ENCODE measurements around the gene PARD6G.

Gene PARD6G

DNA sequence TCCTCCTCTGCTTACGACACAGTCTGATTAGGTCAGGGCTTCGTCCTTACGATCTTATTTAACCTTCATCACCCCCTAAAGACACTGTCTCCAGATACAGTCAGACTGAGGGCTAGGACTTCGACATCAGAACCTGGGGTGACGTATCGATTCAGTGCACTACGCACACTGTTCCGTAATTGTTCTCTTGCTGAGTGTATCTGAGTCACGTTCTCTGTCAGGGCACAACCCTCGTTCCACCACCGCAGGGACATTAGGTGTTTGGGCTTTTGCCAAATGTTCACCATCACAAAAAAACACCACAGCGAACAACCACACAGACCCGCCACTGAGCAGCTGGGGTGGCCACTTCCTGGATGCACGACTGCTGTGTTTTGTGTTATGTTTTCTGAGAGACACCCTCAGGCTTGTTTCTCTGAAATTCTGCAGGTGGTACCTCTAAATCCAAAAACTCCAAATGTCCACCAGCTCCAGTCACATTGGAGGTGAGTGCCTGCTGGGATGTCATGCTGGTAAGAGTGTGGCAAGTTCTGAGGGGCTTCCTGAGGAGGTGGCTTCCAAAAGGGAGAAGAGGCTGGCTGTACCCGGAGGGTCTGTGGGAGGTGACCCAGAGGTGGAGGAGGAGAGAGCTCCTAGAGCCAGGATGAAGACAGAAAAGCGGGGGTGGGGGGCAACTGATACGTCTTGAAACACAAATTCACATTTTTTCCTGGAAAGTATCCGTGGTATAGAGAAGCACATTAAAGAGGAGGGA, 71.7 kb downstream of the PARD6G start:
- no peaks in the 10 kb centered on the region for H3K9me3 ChIP-seq (ENCODE audit: insufficient read depth, low read depth, low read length)
- WGBS: 88% methylated on average over 18 of the region's 18 CpGs
- H3K4me1 ChIP-seq (ENCODE audit: insufficient read depth, low read length): no peaks in the 10 kb centered on the region
- H3K27ac ChIP-seq (ENCODE audit: low read depth, low read length): no peak overlapping the region
- no peak overlapping the region for H3K4me3 ChIP-seq (ENCODE audit: low read length)
- no peaks in the 10 kb centered on the region for H3K36me3 ChIP-seq (ENCODE audit: insufficient read depth, low read length)
- H3K9ac ChIP-seq (ENCODE audit: low read depth, low read length): no peak overlapping the region
- H3K27me3 ChIP-seq (ENCODE audit: insufficient read depth, low read length): no peaks in the 10 kb centered on the region

DNA sequence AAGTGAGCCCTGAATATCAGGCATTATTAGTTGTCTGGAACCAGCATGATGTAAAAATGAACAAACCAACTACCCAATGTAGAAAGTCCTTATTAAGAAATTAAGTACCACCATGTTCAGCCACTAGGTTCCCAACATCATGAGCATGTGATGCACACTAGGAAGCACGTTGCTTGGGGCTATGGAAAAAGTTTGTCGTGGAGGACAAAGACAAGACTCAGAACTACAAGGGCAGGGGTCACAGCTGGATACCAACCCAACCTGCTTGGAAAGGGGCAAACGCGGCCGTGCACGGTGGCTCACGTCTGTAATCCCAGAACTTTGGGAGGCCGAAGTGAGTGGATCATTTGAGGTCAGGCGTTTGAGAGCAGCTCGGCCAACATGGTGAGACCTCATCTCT, 74.3 kb downstream of the PARD6G start:
- 88% methylated on average over 10 of the region's 10 CpGs for WGBS
- Histone ChIP-seq H3K4me1 (ENCODE audit: insufficient read depth, low read length) (no peaks in the 10 kb centered on the region), H3K4me3 (ENCODE audit: low read length) (no peak overlapping the region), H3K27me3 (ENCODE audit: insufficient read depth, low read length) (no peaks in the 10 kb centered on the region), H3K36me3 (ENCODE audit: insufficient read depth, low read length) (no peaks in the 10 kb centered on the region), H3K9me3 (ENCODE audit: insufficient read depth, low read depth, low read length) (no peaks in the 10 kb centered on the region), H3K27ac (ENCODE audit: low read depth, low read length) (no peak overlapping the region), H3K9ac (ENCODE audit: low read depth, low read length) (no peak overlapping the region)

DNA sequence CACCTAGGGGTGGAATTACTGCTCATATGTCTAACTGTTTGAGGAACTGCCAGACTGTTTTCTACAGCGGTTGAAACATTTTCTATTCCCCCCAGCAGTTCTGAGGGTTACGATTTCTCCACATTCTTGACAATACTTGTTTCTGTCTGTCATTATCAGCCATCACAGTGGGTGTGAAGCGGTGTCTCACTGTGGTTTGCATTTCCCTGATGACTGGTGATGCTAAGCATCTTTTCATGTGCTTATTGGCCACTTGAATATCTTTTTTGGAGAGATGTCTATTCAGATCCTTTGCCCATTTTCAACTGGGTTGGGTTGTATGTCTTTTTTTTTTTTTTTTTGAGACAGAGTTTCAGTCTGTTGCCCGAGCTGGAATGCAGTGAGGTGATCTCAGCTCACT, 75.3 kb downstream of the PARD6G start:
- no peak overlapping the region for H3K27ac ChIP-seq (ENCODE audit: low read depth, low read length)
- no peak overlapping the region for H3K4me3 ChIP-seq (ENCODE audit: low read length)
- H3K27me3 ChIP-seq (ENCODE audit: insufficient read depth, low read length): no peaks in the 10 kb centered on the region
- no peaks in the 10 kb centered on the region for H3K9me3 ChIP-seq (ENCODE audit: insufficient read depth, low read depth, low read length)
- H3K9ac ChIP-seq (ENCODE audit: low read depth, low read length): no peak overlapping the region
- H3K4me1 ChIP-seq (ENCODE audit: insufficient read depth, low read length): no peaks in the 10 kb centered on the region
- 89% methylated on average over 4 of the region's 4 CpGs for WGBS
- no peaks in the 10 kb centered on the region for H3K36me3 ChIP-seq (ENCODE audit: insufficient read depth, low read length)

DNA sequence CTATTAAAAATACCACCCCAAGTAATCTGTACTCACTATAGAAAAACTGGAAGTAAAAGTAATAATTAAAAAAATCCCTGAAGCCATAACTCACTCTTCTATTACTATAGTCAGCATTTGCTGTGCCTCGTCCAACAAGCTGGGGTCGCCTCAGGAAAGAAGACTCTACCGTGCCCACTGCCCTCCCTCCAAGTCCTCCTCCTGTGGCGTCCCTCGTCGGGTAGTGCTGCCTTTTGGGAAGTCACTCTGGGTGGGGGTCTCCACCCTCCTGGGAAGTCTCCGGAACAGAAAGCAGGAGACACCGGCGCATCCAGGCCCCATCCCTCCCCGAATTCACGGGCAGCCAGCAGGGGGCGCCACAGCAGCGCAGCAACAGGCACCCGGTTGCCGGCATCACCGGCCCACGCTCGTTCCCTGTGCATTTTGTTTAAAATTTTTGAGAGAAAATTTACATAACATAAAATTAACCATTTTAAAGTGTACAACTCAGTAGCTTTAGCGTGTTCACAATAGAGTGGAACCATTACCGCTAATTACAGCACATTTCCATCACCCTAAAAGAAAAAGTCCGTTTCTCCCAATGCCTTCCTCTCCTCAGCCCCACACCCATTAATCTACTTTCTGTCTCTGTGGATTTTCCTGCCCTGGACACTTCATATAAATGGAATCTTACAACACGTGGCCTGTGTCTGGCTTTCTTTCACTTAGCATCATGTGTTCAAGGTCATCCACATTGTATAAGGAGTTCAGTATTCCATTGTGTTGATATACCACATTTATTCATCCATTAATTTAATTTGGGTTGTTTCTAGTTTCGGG, 76.1 kb downstream of the PARD6G start:
- no peak overlapping the region for H3K4me3 ChIP-seq (ENCODE audit: low read length)
- no peak overlapping the region for H3K9ac ChIP-seq (ENCODE audit: low read depth, low read length)
- H3K27me3 ChIP-seq (ENCODE audit: insufficient read depth, low read length): no peaks in the 10 kb centered on the region
- no peak overlapping the region for H3K27ac ChIP-seq (ENCODE audit: low read depth, low read length)
- 31% methylated on average over 19 of the region's 23 CpGs for WGBS
- no peaks in the 10 kb centered on the region for H3K36me3 ChIP-seq (ENCODE audit: insufficient read depth, low read length)
- no peaks in the 10 kb centered on the region for H3K4me1 ChIP-seq (ENCODE audit: insufficient read depth, low read length)
- H3K9me3 ChIP-seq (ENCODE audit: insufficient read depth, low read depth, low read length): no peaks in the 10 kb centered on the region

DNA sequence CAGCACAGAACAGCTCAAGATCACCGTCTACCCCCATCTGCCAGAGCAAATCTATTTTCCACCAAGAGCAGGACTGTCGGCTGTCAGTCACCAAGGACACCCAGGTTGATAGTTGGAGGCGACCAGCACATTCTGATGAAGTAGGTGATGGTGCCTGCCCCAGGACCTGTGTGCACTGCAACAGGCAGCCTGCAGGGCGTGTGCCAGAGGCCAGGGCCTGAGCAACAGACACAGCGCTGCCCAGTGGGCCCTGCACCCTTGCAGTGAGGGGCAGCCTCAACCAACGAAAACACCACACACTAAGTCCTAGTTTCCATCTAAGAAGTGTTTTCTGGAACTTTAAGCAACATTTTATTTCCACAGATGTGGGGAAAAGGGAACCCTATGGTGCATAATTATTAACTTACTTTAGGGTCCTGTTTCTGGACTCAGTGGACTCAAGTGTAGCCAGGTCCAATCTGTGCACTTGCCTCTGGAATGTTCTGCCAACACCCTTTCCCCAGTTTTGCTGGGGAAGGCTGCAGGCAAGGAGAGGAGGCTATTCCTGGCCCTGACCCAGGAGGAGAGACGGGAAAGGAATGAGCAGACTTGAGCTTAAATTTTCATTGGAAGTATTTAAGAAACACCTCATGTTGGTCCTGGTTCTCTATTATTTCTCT, 76.8 kb downstream of the PARD6G start:
- Histone ChIP-seq H3K9ac (ENCODE audit: low read depth, low read length) (no peak overlapping the region), H3K9me3 (ENCODE audit: insufficient read depth, low read depth, low read length) (no peaks in the 10 kb centered on the region), H3K27me3 (ENCODE audit: insufficient read depth, low read length) (no peaks in the 10 kb centered on the region), H3K36me3 (ENCODE audit: insufficient read depth, low read length) (no peaks in the 10 kb centered on the region), H3K4me3 (ENCODE audit: low read length) (no peak overlapping the region), H3K27ac (ENCODE audit: low read depth, low read length) (no peak overlapping the region), H3K4me1 (ENCODE audit: insufficient read depth, low read length) (no peaks in the 10 kb centered on the region)
- WGBS: 94% methylated on average over 7 of the region's 7 CpGs

DNA sequence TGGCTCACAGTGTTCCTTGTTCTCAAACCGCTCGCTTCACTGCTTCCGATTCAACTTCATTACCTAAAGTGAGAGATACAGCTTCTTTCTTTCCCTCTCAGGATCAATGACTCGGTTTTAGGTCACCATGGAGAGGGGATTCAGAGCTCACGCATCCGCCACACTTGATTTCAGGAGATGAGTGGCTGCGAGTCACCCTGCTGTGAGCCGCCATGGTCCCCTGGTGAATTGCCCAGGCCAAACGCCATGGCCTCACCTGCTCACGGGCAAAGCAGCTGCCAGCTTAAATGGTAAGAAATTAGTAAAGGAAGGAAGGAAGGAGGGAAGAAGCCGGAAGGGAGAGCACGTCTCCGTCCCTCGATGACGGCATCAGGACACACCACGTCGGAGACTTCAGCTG, 77.7 kb downstream of the PARD6G start:
- WGBS: 93% methylated on average over 17 of the region's 17 CpGs
- H3K27me3 ChIP-seq (ENCODE audit: insufficient read depth, low read length): no peaks in the 10 kb centered on the region
- no peaks in the 10 kb centered on the region for H3K36me3 ChIP-seq (ENCODE audit: insufficient read depth, low read length)
- H3K4me1 ChIP-seq (ENCODE audit: insufficient read depth, low read length): no peaks in the 10 kb centered on the region
- H3K9me3 ChIP-seq (ENCODE audit: insufficient read depth, low read depth, low read length): peaks cover 3% of the 10 kb centered on the region; the same call in 1 of the 2 replicates
- H3K27ac ChIP-seq (ENCODE audit: low read depth, low read length): no peak overlapping the region
- H3K9ac ChIP-seq (ENCODE audit: low read depth, low read length): no peak overlapping the region
- H3K4me3 ChIP-seq (ENCODE audit: low read length): no peak overlapping the region

DNA sequence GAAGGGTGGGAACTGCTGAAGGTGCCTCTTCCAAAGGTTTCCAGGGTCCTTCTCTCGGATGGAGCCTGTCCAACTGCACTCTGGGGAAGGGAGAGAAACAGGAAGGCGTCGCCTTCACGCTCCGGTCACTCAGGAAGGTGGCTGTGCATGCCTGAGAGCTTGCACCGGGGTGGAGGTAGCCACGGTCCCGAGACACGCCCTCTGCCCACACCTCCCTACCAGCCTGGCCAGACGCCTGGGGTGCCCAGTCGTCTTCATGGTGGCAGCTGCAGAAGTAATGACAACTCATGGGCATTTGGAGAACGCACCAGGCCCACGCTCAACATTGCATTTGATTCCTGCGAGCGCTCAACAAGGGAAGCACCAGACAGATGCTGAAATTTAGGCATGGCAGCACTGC, 78.3 kb downstream of the PARD6G start:
- Histone ChIP-seq H3K27me3 (ENCODE audit: insufficient read depth, low read length) (no peaks in the 10 kb centered on the region), H3K9ac (ENCODE audit: low read depth, low read length) (no peak overlapping the region), H3K4me1 (ENCODE audit: insufficient read depth, low read length) (no peaks in the 10 kb centered on the region), H3K27ac (ENCODE audit: low read depth, low read length) (no peak overlapping the region), H3K4me3 (ENCODE audit: low read length) (no peak overlapping the region), H3K9me3 (ENCODE audit: insufficient read depth, low read depth, low read length) (peaks cover 8% of the 10 kb centered on the region; the same call in 1 of the 2 replicates), H3K36me3 (ENCODE audit: insufficient read depth, low read length) (no peaks in the 10 kb centered on the region)
- 92% methylated on average over 15 of the region's 15 CpGs for WGBS

DNA sequence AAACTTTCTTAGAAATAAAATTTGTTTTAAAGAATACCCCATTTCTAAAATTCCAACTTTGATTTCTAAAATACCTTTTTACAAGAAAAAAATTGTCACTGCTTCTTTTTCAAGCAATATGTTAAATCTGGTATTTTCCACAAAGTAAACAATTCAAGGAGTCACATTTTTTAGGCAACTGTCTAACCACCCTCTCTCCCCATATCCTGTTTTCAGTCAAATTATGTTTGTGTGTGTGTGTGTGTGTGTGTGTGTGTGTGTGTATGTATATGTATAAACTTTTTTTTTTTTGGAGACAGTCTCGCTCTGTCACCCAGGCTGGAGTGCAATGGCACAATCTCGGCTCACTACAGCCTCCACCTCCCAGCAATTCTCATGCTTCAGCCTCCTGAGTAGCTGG, 79.0 kb downstream of the PARD6G start:
- H3K27me3 ChIP-seq (ENCODE audit: insufficient read depth, low read length): no peaks in the 10 kb centered on the region
- peaks cover 9% of the 10 kb centered on the region; the same call in 1 of the 2 replicates for H3K9me3 ChIP-seq (ENCODE audit: insufficient read depth, low read depth, low read length)
- no peak overlapping the region for H3K4me3 ChIP-seq (ENCODE audit: low read length)
- H3K4me1 ChIP-seq (ENCODE audit: insufficient read depth, low read length): no peaks in the 10 kb centered on the region
- H3K9ac ChIP-seq (ENCODE audit: low read depth, low read length): no peak overlapping the region
- H3K36me3 ChIP-seq (ENCODE audit: insufficient read depth, low read length): no peaks in the 10 kb centered on the region
- WGBS: 99% methylated on average over 2 of the region's 2 CpGs
- no peak overlapping the region for H3K27ac ChIP-seq (ENCODE audit: low read depth, low read length)

DNA sequence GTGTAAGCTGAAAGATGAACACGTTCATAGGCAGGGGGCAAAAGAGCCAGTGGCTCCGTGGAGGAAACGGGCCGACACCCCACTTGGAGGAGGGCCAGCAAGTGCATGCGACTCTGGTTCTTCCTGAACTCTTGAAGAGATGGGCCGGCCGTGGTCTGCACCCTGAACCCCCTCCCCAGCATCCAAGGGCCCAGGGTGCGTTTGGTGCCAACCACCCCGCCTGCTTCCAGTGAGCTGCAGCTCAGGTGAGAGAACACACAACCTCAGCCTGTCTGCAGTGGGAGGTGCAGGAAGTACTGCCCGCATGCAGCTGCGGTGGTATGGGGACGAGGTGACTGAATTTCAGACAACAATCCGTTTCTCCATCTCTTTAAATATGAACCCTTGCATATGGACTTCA, 79.4 kb downstream of the PARD6G start:
- no peaks in the 10 kb centered on the region for H3K27me3 ChIP-seq (ENCODE audit: insufficient read depth, low read length)
- no peaks in the 10 kb centered on the region for H3K36me3 ChIP-seq (ENCODE audit: insufficient read depth, low read length)
- H3K9me3 ChIP-seq (ENCODE audit: insufficient read depth, low read depth, low read length): peaks cover 11% of the 10 kb centered on the region; the same call in 1 of the 2 replicates
- no peaks in the 10 kb centered on the region for H3K4me1 ChIP-seq (ENCODE audit: insufficient read depth, low read length)
- no peak overlapping the region for H3K27ac ChIP-seq (ENCODE audit: low read depth, low read length)
- H3K9ac ChIP-seq (ENCODE audit: low read depth, low read length): no peak overlapping the region
- H3K4me3 ChIP-seq (ENCODE audit: low read length): no peak overlapping the region
- WGBS: 93% methylated on average over 13 of the region's 13 CpGs

DNA sequence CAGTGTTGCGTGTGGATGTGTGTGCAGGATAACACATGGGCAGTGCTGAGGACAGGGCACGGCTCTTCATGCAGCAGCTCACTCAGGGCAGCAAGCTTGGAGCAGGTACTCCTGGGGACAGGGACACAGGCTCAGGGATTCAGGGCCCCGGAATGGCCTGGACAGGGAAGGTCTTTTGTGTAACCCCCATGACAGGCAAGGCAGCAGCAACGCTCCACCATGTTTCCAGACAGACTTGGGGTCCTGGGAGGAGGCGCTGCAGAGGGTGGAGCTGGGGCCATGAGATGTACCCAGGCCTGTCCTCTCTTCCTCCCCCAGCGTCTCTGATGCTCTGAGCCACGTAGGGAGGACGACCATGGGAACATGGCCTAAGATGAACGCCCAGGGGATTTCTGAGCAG, 80.0 kb downstream of the PARD6G start:
- Histone ChIP-seq H3K27ac (ENCODE audit: low read depth, low read length) (no peak overlapping the region), H3K9ac (ENCODE audit: low read depth, low read length) (no peak overlapping the region), H3K4me3 (ENCODE audit: low read length) (no peak overlapping the region), H3K4me1 (ENCODE audit: insufficient read depth, low read length) (no peaks in the 10 kb centered on the region), H3K36me3 (ENCODE audit: insufficient read depth, low read length) (no peaks in the 10 kb centered on the region), H3K27me3 (ENCODE audit: insufficient read depth, low read length) (no peaks in the 10 kb centered on the region), H3K9me3 (ENCODE audit: insufficient read depth, low read depth, low read length) (peaks cover 11% of the 10 kb centered on the region; the same call in 1 of the 2 replicates)
- whole genome bisulfite sequencing: 90% methylated on average over 9 of the region's 9 CpGs

DNA sequence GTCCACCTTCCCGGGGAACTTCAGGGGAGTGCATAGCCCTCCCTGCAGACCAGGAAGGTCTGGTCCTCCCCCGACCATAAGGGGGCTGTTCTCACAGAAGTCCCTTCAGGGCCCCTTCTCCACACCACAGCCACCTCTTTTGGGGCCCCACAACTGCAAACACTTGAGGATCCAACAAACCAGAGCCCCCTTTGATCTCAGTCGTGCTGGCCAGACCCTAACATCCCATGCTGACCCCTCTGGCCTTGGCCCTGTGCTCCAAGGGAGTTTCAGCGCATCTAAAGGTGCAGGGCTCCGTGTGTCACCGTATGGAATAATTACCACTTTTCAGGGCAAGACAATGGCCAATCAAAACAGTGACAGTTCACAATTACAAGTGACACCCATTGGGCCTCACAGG, 80.6 kb downstream of the PARD6G start:
- Histone ChIP-seq H3K36me3 (ENCODE audit: insufficient read depth, low read length) (0 out of 2 replicates have a peak, but pooled peaks cover 6% of the 10 kb centered on the region), H3K9me3 (ENCODE audit: insufficient read depth, low read depth, low read length) (peaks cover 11% of the 10 kb centered on the region; the same call in 1 of the 2 replicates), H3K9ac (ENCODE audit: low read depth, low read length) (no peak overlapping the region), H3K4me1 (ENCODE audit: insufficient read depth, low read length) (no peaks in the 10 kb centered on the region), H3K27me3 (ENCODE audit: insufficient read depth, low read length) (no peaks in the 10 kb centered on the region), H3K4me3 (ENCODE audit: low read length) (no peak overlapping the region), H3K27ac (ENCODE audit: low read depth, low read length) (no peak overlapping the region)
- 89% methylated on average over 6 of the region's 6 CpGs for WGBS

Measured in HUES64 (cell line).